Measurements from ENCODE around the gene DBNDD1.

The DBNDD1 gene

DNA sequence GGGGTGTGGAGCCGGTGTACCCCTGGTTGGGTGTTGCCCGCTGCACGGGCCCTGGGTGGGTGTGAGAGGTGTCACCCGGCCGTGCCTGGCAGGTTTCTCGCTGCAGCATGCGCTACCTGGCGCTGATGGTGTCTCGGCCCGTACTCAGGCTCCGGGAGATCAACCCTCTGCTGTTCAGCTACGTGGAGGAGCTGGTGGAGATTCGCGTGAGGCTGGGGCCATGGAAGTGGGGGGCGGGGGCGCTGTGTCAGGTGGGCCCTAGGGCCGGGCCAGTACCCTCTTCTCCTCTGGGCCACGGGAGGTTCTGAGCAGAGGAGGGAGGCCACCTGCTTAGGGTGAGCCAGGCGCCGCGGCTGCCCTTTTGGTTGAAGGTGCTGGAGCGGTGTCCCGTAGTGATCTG lies 57.3 kb downstream of the DBNDD1 start:
- DNase-seq (ENCODE audit: low read depth), result no peak

DNA sequence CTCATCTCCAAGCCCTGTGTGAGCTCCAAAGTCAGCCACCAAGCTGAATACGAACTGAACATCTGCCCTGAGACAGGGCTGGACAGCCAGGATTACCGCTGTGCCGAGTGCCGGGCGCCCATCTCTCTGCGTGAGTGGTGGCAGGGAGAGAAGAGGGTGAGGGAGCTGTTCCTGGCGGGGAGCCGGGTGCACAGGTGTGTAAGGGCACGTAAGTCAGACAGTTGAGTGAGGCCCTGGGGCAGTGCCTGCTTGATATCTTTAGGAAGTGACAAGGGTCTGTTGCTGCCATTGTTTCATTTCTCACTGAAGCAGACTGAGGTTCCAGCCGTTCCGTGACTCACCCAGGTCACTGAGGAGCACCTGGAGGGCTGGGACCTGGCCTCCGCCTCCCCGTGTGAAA lies 58.3 kb downstream of the DBNDD1 start:
- no peak for DNase-seq (ENCODE audit: low read depth)

DNA sequence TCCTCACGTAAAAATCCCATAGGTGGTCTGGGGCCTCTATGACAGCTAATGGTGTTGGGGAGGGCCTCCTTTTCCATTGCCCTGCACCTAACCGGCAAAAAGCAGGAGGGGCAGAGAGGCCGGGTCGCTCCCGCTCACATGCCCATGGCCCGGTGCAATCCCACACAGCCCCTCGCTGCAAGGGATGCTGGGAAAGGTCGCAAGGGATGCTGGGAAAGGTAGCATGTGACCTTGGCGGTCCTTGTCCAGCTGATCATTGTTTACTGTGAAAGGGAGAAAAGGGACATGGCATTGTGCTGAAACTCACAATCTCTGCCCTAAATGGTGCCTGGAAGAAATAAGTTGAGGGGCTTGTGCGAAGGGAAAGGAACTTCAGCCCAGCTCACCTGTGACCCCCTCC lies 60.7 kb downstream of the DBNDD1 start:
- DNase-seq (ENCODE audit: low read depth), result no peak

GRCh38 chr16:89958068-89958467 lies 61.2 kb downstream of the DBNDD1 start:
- DNase-seq (ENCODE audit: low read depth), result no peak

GRCh38 chr16:89957216-89957785 lies 62.0 kb downstream of the DBNDD1 start:
- DNase-seq (ENCODE audit: low read depth), result no peak

- no peak for DNase-seq (ENCODE audit: low read depth)
Measured at GRCh38 chr16:89956505-89957215, 62.6 kb downstream of the DBNDD1 start.

DNA sequence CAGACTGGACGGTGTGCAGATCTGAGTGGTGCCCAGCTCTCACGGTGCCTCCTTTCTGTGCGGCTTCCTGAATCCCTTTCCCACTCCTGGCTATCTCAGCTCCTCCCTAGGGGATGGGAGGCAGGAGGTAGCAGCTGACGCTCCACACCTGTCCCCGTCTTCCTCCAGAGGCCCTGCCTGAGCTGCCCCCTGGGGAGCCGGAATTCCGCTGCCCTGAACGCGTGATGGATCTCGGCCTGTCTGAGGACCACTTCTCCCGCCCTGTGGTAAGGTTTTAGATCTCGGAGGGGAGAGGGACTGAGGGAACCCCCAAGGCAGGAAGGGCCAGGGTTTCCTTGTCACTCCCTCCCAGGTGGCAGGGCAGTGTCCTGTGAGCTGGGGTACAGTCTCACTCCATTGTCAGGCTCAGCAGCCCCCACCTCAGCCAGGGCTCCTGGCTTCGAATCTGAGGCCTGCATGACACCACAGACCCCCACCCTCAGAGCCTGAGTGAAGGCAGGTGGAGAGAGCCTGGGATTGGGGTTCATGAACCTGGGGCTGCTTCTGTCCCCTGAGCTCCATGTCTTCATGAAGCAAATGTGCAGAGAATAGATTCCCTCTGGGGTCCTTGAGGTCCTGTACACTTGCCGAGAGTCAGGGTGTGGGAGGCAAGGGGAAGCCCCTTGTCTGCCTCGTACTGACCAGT lies 64.1 kb downstream of the DBNDD1 start:
- DNase-seq (ENCODE audit: low read depth), result no peak

Data from activated T-helper 1 cell treated with Interleukin-2 at 50 U/mL for 16 hours (primary cell).